ENCODE data around the gene CXCL16. TPM values are rescaled to one million over a fixed set of nuclear protein-coding genes. Genes with fewer than 3 reads are reported as not detected.
A peak's percentile ranks its signal among the peaks of the same experiment; 100 is the strongest.

Gene CXCL16
- total and polyA plus RNA-seq, 2 of the 13 experiments (the other 11 are each of a cell fraction or from before 2014, with no cell fraction given): 9.4 to 101 TPM

- TF ChIP-seq GMEB1 (CRISPR knock-in tag; IDR thresholded peaks at IDR 0.05; ENCODE audit: borderline replicate concordance) (no peak), REPIN1 (CRISPR knock-in tag; IDR thresholded peaks at IDR 0.05; ENCODE audit: borderline replicate concordance, low read depth) (no peak)
These were observed 3.7 kb downstream of the CXCL16 start (continued) for GRCh38 chr17:4735876-4736651.

DNA sequence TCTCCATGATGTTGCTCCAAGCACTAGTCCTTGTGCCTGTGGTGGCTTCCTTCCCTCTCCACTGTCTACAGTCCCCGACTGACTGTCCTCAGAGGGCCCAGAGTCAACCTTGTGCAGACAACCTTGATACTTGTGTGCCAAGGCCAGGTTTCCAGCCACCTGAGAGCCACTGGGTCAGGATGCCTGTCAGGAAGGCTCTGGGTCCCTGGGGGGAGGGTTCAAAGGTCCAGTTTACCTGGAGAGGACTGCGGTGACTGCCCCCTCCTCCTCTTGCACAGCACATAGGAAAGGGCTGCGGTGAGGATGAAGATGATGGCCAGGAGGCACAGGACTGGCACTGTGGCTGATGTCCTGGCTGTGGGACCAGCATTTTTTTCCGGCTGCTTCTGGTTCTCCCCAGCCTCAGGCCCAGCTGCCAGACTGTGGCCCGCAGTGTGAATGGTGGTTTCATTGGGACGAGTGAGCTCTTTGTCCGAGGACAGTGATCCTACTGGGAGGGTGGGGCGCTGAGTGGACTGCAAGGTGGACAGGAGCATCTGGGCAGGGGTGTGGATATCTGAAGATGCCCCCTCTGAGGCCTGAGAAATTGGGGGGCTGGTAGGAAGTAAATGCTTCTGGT is 4.8 kb downstream of the CXCL16 start:
- H3K4me3 ChIP-seq (replicated peaks in 1 of 3; ENCODE audit: insufficient read depth in 1 of 3, low read depth in 2 of 3, low read length in 3 of 3): no peak overlapping the region
- H3K27me3 ChIP-seq (ENCODE audit: control insufficient read depth in 1 of 2, insufficient read depth in 2 of 2, low read length in 2 of 2): peaks cover 0 to 2% of the 10 kb centered on the region in 2 experiments; a peak in 2 of 5 replicates
- 54% methylated on average over 8 of the region's 8 CpGs for WGBS (ENCODE audit: low lambda C conversion rate)
- ATAC-seq: no peak
- no peaks in the 10 kb centered on the region for H3K9me3 ChIP-seq (ENCODE audit: low read length)
- peaks cover 69% of the 10 kb centered on the region for H3K4me1 ChIP-seq (ENCODE audit: insufficient read depth, low read length)
- no peak overlapping the region for H3K27ac ChIP-seq (ENCODE audit: extremely low read length, insufficient read depth, low read length)
- no peaks in the 10 kb centered on the region; a peak in 2 of 5 replicates for H3K36me3 ChIP-seq (replicated peaks in 1 of 2; ENCODE audit: control insufficient read depth in 1 of 2, insufficient read depth in 2 of 2, low read length in 2 of 2)
- H4K20me1 ChIP-seq (ENCODE audit: insufficient read depth, low read length): no peaks in the 10 kb centered on the region
- POLR2A ChIA-PET: interaction anchor here (0.8 to 5.1 kb wide), 4 partner anchors 25 to 54 kb away, joined by 3 to 110 read pairs (median 15); partner anchors contain the start of genes ARRB2, GLTPD2 and TM4SF5
- H3K4me2 ChIP-seq (ENCODE audit: low read depth, low read length): peak overlapping the region; percentile 5; the same call in 1 of the 2 replicates
- DNase-seq (ENCODE audit: low spot score): no peak
- peaks cover 6% of the 10 kb centered on the region for H3K79me2 ChIP-seq (ENCODE audit: insufficient read depth, low read length)
- FAIRE-seq: peak; percentile 26
- intact Hi-C loops (cut with micrococcal nuclease; ENCODE audit: unreplicated experiment) (loop anchor here (5.0 kb wide), 1 partner anchor 37 kb away; the partner anchor contains the start of gene TM4SF5), in situ Hi-C loops (cut with HindIII; ENCODE audit: extremely low pct_ligation_motif_present, low pct_unique_long_range_greater_than_20kb) (loop anchor here (5.0 to 10.0 kb wide), 2 partner anchors 50 to 147 kb away; partner anchors contain the start of genes GLTPD2 and VMO1)
- no peak overlapping the region for H2AFZ ChIP-seq (ENCODE audit: low read length)
- H3K9ac ChIP-seq (ENCODE audit: insufficient read depth, low read depth, low read length): no peak overlapping the region
- CTCF ChIA-PET (ENCODE audit: low intra/inter-chr PET ratio, low total read pairs): no interaction called here
- BruUV-seq (replicated peaks): no TSS peak
- TF ChIP-seq ZNF430 (CRISPR knock-in tag; IDR thresholded peaks at IDR 0.05): no peak
- 0 out of 2 replicates have a peak, but pooled peaks have one; percentile 44 for TF ChIP-seq ZBTB7B (CRISPR knock-in tag; IDR thresholded peaks at IDR 0.05)
- peak; percentile 41; the same call in 1 of the 2 replicates for TF ChIP-seq ZNF263 (CRISPR knock-in tag; IDR thresholded peaks at IDR 0.05)
- peak; percentile 64 for TF ChIP-seq SAP130 (CRISPR knock-in tag; IDR thresholded peaks at IDR 0.05; ENCODE audit: low read depth)
- TF ChIP-seq ARID5B (CRISPR knock-in tag; IDR thresholded peaks at IDR 0.05): peak; percentile 56
- TF ChIP-seq FOXA3 (CRISPR knock-in tag; IDR thresholded peaks at IDR 0.05): 0 out of 2 replicates have a peak, but pooled peaks have one; percentile 28
- TF ChIP-seq ZMYM3 (CRISPR knock-in tag; IDR thresholded peaks at IDR 0.05): peak; percentile 65; the same call in 1 of the 2 replicates
- 0 out of 2 replicates have a peak, but pooled peaks have one; percentile 24 for TF ChIP-seq NCOR1 (IDR thresholded peaks at IDR 0.05; ENCODE audit: borderline replicate concordance, low read length)
- TF ChIP-seq MXI1 (IDR thresholded peaks at IDR 0.05; ENCODE audit: borderline replicate concordance, low read depth, low read length): no peak; the same call in 2 of the 3 replicates
- TF ChIP-seq ZNF280B (CRISPR knock-in tag; IDR thresholded peaks at IDR 0.05; ENCODE audit: borderline replicate concordance): peak; percentile 73; the same call in 1 of the 2 replicates
- no peak for TF ChIP-seq RBFOX2 (IDR thresholded peaks at IDR 0.05; ENCODE audit: low read depth, low read length)
- TF ChIP-seq GATAD2A (CRISPR knock-in tag; IDR thresholded peaks at IDR 0.05): peak; percentile 73; the same call in 1 of the 2 replicates

All from HepG2 (cell line).